Type B pancreatic cell (in vitro differentiated cells): ENCODE results near the gene OR2D2. TPM values are rescaled to one million over a fixed set of nuclear protein-coding genes. Genes with fewer than 3 reads are reported as not detected.

ENCODE experiments used
- DNase-seq: peaks from one replicate; pipeline ENCODE4 v3.0.0; 2021; ENCODE audit warnings: mixed read lengths; ENCODE audit not compliant: unreplicated experiment; ENCODE audit errors: extremely low spot score
- H3K27ac Mint-ChIP-seq: 2 replicates; pipeline ENCODE4 v1.8.0; 2021; ENCODE audit warnings: mild to moderate bottlenecking, mixed read lengths
- H3K27me3 Mint-ChIP-seq: 2 replicates; pipeline ENCODE4 v1.8.0; 2021; ENCODE audit warnings: mixed read lengths
- H3K36me3 Mint-ChIP-seq: 2 replicates; pipeline ENCODE4 v1.8.0; 2021; ENCODE audit warnings: mixed read lengths
- H3K4me1 Mint-ChIP-seq: one replicate; pipeline ENCODE4 v1.8.0; 2021; ENCODE audit warnings: mixed read lengths; ENCODE audit not compliant: unreplicated experiment
- H3K4me3 Mint-ChIP-seq: 2 replicates; pipeline ENCODE4 v1.8.0; 2021; ENCODE audit warnings: mild to moderate bottlenecking, mixed read lengths
- H3K9me3 Mint-ChIP-seq: 2 replicates; pipeline ENCODE4 v1.8.0; 2021; ENCODE audit warnings: mixed read lengths
- CTCF ChIP-seq: fragments of 200-600 bp; sonication (generic); conservative IDR thresholded peaks from 2 replicates; pipeline ENCODE4 v1.5.0; 2021; ENCODE audit warnings: antibody characterized with exemption, mild to moderate bottlenecking
- total RNA-seq: library from RNA; stranded (reverse); gene quantifications from 2 replicates; pipeline ENCODE4 v1.2.1, GENCODE V29; 2021; ENCODE audit warnings: low replicate concordance

The OR2D2 gene
- total RNA-seq, 1 donor from 2014 or later: 0.27 TPM

DNA sequence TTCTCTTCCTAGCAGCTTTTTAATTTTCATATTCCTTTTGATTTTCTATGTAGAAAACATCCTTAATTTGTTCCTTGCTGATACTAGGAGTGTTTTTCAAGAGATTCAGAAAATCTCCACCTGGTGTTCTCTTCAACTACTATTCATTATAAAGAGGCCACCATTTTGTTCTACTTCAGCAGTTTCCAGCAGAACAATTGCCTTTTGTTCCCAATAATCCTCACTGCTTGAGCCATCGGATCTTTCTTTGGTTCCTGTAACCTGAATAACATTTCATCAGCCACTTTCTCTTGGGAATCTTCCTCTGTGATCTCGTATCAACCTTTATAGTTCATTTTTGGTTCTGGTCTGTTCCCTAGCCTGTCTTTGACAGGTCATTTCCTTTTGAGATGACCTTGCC is 48.6 kb downstream of the OR2D2 start:
- peaks cover 5% of the 10 kb centered on the region for H3K9me3 Mint-ChIP-seq
- H3K27me3 Mint-ChIP-seq: no peaks in the 10 kb centered on the region
- H3K36me3 Mint-ChIP-seq: no peaks in the 10 kb centered on the region
- no peak for TF ChIP-seq CTCF
- peaks cover 5% of the 10 kb centered on the region for H3K4me1 Mint-ChIP-seq
- no peak for DNase-seq
- no peak overlapping the region for H3K27ac Mint-ChIP-seq
- no peak overlapping the region for H3K4me3 Mint-ChIP-seq

DNA sequence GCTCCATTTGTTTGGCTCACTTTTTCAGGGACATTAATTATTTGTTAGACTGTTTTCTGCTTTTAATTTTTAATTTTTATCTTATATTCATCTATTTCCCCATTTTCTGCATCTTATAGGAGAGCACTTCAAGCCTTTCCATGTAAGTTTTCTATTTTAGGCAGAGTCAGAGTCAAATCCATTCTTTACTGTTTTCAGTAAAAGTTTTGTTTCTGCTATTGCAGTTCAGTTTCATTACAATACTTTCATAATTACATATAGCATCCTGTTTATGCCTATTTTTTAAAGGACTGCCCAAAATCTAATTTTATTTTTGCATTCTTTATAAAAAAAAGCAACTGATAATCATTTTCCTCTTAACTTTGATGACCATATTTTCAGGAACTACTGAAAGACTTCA is 50.6 kb downstream of the OR2D2 start:
- no peak overlapping the region for H3K4me3 Mint-ChIP-seq
- H3K27me3 Mint-ChIP-seq: no peaks in the 10 kb centered on the region

More for the DNA sequence above, 50.6 kb downstream of the OR2D2 start:
- DNase-seq: no peak
- no peaks in the 10 kb centered on the region for H3K36me3 Mint-ChIP-seq
- peaks cover 5% of the 10 kb centered on the region for H3K4me1 Mint-ChIP-seq
- no peak overlapping the region for H3K27ac Mint-ChIP-seq
- H3K9me3 Mint-ChIP-seq: peaks cover 5% of the 10 kb centered on the region
- no peak for TF ChIP-seq CTCF

Other genes with a start within 250 kb of the OR2D2 start
- 3.9 and 54.9 TPM in 2 replicates for gene DCHS1, start 236.7 kb downstream of the OR2D2 start, total RNA-seq
- 46.6 and 67.3 TPM in 2 replicates for gene MRPL17, start 209.2 kb downstream of the OR2D2 start, total RNA-seq
- gene OR2AG2, start 120.5 kb downstream of the OR2D2 start, total RNA-seq: 0.07 TPM in 1 of 2 replicates, not detected in the other
- gene OR2AG1, start 109.5 kb downstream of the OR2D2 start, total RNA-seq: not detected in 2 replicates
- 0.07 and 0.27 TPM in 2 replicates for gene OR6A2, start 92.8 kb downstream of the OR2D2 start, total RNA-seq
- gene OR10A5, start 46.8 kb downstream of the OR2D2 start, total RNA-seq: not detected in 2 replicates
- gene OR10A2, start 29.4 kb downstream of the OR2D2 start, total RNA-seq: not detected in 2 replicates
- gene OR10A4, start 15.9 kb downstream of the OR2D2 start, total RNA-seq: not detected in 2 replicates
- not detected in 2 replicates for gene OR2D3, start 28.5 kb upstream of the OR2D2 start, total RNA-seq
- 3.2 and 4.6 TPM in 2 replicates for gene ZNF215, start 33.9 kb upstream of the OR2D2 start, total RNA-seq
- 6.3 and 7.9 TPM in 2 replicates for gene ZNF214, start 127.8 kb upstream of the OR2D2 start, total RNA-seq
- 0.12 and 0.24 TPM in 2 replicates for gene NLRP14, start 128.0 kb upstream of the OR2D2 start, total RNA-seq
- gene RBMXL2, start 196.5 kb upstream of the OR2D2 start, total RNA-seq: not detected in 2 replicates